ENCODE measurements around the gene COL3A1.

Gene COL3A1

DNA sequence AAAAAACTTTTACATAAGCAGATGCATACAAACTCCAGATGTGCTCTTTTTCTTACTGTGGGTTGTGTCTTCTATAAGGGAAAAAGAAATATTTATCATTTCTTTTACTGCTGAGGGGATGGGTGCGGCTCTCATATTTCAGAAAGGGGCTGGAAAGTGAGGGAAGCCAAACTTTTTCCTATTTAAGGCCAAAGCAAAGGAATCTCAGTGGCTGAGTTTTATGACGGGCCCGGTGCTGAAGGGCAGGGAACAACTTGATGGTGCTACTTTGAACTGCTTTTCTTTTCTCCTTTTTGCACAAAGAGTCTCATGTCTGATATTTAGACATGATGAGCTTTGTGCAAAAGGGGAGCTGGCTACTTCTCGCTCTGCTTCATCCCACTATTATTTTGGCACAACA is at the start of gene COL3A1:
Gene COL3A1, plus strand, starts transcription at position 210 of the 400 bp plus-strand sequence. Its CDS starts 117 bp downstream, at position 327.
- DNase-seq = peak; percentile 89

DNA sequence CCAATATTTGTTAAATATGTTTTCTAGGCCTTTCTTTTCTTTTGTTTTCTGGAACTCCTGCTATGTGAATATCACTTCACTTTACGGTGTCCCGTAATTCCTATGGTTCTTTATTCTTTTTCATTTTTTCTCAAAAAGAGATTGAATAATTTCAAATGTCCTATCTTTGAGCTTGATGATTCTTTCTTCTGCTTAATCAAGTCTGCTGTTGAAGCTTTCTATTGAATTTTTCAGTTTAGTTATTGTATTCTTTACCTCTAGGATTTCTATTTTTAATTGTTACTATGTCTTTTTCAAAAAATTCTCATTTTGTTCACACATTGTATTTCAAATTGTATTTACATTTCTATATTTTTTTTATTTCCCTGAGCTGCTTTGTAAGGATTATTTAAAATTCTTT is 45.5 kb upstream of the COL3A1 start:
- no peak for DNase-seq

DNA sequence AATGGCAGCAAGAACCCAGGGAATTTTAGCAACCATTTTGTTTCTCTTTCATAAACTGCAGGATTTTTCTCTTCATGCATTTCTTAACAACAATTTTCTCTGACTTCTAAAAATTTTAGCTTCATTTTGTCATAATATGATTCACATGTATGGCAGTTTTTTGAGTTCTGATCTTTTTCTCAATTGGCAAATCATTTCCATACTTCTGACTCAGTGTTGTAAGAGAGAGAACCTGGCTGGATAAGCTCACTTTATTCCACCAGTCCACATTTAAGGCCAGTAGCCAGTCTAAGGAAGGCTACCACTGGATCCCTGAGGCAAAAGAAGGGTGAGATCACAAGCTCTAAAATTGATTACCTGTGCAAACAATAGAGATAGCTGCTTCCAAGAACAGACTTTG is 42.8 kb upstream of the COL3A1 start:
- peak; percentile 41 for DNase-seq

DNA sequence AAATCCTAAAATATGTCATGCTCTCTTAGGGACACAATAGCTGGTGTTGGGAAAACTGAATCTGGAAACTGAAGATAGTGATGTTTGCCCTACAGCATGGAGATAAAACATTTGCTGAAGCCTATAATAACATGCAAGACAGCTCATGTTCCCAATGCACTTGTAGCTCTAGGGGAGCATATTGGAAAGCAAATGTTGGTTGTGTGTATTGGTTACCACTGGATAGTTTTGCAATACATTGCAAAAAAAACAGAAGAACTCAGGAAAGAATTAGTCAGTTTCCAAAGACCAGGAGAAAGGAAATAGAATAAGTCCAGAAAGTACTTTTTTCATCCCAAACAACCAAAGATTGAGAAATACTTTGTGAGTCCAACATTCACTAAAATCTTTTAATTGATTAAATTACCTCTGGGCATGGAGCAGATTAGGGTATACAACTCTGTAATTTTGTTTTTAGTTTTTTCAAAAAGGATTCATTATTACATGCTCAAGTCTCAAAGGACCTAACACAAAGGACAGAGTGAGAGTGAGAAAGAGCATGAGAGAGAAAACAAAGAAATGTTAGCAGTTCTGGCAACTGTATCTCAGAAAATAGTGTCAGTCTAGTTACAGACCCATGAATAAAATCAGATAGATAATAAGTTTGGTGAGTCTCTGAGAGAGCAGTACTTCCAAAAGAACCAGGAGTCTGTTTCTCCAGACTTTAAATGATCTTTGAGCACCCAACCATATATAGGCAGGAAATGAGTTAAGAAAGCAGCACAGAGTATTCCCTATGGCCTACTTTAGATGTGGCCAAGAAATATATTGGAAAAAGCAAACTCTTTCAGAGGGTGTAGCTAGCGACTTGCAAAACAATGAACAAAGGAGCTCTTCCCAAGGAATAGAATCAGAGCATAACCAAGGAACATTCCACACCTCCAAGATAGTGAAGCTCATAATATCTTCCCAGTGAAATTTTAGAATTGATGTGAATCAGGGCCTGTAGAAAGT is 36.6 kb upstream of the COL3A1 start:
- peak; percentile 65 for DNase-seq

DNA sequence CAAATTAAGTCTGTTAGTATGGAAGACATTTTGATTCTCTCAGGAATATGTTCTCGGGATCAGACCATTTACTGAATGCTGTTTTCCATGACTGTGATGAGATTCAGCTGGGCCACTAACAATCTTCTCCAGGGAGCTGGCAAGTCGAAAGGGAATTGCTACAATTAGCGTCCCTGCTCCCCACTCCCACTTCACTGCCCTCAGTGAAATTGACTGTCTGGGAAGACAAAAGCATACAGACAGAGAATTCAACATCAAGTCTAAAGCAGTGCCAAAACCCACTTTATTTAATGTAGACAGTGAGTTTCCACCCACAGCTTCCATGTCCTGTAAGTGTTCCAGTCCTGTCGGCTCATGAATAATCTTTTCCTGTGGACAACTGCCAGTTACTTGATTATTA is 34.0 kb upstream of the COL3A1 start:
- peak; percentile 20 for DNase-seq

DNA sequence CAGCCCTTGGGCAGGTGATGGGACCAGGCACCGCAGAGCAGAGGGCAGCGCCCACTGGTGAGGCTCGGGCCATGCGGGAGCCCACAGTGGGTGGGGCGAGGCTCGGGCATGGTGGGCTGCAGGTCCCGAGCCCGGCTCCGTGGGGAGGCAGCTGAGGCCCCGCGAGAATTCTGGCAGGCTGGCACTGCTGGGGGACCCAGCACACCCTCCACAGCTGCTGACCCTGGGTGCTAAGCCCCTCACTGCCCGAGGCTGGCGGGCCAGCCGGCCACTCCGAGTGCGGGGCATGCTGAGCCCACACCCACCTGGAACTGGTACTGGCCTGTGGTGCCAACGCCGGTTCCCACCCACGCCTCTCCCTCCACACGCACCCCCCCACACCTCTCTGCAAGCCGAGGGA is 29.7 kb upstream of the COL3A1 start:
- DNase-seq = no peak

DNA sequence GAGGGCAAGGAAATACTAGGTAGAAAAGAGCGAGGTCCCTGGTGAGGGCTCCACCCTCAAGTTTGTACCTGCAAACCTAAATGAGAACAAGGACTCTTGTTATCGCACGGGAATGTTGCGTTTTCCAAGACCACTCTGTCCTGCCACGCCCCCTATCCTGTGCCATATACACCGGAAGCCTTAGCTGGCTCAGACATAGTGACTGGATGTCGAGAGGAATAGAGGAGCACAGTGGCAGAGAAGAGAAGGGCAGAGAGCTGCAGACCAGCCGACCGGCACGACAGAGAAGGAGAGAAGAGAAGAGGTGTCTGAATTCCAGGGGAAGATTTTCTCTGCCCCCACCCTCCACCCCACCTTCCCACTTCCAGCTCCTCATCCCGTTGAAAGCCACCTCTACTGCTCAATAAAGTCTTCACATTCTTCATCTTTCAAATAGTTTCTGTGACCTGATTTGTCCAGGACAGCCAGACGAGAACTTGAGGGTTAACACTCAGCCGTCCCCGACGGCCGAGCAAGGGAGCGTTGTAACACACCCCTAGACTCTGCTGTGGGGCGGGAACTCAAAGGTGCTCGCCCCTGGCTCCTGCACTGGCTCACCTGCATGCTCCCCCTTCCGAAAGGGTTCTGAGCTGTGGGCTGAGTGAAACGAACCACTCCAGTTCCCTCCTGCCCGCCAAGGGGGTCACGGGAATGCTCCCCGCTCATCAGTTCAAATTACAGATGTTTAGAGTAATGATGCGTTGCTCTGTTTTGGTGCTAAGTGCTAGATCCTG is 24.9 kb upstream of the COL3A1 start:
- no peak for DNase-seq

DNA sequence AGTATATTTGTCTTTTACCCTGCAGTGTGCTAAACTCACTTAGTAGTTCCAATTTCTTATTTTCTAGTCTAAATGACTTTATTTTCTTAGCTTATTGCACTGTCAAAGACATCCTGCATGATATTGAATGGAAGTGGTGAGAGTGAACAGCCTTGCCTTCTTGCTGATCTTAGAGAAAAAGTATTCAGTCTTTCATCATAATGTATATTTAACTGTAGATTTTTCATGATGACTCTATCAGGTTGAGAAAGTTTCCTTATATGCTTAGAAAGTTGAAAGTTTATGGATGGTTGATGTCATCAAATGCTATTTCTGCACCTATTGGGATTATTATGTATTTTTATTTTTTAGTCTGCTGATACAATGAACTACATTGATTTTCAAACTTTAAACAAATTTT is 21.3 kb upstream of the COL3A1 start:
- DNase-seq = no peak

DNA sequence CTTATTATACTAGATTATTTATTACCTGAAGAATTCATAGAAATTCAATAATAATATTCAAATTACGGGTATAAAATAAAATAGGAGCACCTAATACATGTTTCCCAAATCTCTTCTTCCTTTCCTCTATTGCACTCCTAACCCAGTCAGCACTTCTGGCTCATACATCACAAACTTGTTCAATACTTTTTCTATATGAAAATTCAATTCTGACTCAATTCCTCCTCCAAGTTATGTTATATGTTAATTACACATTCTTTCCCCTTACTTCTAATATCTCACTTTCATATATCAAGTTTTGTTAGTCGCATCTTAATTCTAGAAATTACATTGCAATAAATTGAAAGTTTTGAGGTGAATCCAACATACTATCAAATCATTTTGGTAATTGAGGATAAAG is 17.9 kb upstream of the COL3A1 start:
- DNase-seq = no peak

DNA sequence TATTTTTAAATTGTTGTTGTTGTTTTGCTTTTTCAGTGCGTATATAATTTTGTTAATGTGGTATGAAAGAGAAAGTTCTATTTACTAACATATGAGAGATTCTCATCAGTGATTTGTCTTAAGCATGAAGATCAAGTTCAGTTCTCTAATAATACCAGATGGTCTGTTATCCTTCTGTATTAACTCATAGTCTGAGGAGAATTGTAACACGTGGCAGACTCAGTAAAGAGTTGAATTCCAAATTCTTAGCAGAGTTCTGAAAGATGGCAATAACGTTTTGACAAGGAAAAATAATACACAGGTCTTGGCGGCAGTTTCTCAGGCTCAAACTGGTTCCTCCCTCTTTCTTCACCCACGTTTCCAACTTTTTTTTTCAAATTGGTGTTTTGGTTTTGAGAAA is 17.2 kb upstream of the COL3A1 start:
- no peak for DNase-seq

DNA sequence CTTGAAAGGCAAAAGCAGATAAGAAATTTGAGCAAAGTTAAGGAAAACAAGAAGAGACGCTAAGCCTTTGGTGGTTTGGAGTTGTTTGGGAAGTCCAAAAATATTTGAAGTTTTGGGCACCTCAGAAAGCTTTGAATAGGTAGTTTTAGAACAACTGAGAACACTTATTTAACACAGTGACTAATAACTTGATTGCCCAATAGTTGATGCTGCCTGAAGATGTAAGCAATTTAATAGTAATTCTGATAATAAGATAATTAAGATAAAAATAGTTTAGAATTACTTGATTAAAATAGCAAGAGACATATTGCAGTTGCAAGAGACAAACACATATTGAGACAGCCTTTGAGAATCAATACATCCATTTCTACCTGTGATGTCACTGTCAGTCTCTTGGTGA is 16.5 kb upstream of the COL3A1 start:
- DNase-seq = no peak

DNA sequence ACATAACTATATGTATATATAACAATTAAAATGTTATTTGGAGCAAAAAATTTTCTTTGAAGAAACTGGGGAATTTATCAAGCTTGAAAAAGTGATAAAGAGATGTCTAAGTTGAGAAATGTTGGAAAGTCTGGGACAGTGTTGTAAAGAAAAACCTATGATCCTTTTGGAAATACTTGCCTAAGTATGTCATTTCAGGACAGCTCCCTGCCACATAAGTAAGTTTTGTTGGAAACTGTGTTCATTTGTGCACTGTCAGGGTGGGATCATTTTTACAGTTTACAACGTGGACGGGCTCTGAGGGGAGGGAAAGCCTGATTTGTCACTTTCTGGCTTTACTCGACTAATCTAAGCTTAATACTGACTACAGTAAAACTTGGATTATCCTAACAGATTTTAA is 10.4 kb upstream of the COL3A1 start:
- DNase-seq = no peak

DNA sequence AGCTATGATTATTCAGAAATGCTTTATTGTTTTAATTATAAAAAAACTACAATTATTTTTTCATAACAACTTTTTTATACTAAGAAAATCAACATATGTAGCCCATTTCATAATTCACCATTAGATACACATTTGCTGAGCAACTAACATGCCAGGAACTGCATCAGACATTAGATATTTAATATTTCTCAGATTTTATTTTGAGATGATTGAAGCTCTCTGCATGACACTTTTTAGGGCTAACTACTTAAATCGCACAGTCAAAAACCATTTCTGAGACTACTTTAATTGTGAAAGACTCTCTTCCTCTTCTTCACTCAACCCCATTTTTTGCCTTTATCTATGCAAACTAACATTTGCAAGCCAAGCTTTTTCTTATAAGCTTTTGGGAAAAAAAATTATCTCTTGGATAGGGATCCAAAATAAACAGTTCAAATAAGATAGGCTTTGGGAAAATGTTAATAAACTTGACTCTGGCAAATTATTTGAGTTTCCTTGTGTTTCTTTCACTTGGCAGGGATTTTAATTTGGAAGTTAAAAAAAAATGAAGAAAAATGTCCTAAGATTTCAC is 9.1 kb upstream of the COL3A1 start:
- DNase-seq = no peak

DNA sequence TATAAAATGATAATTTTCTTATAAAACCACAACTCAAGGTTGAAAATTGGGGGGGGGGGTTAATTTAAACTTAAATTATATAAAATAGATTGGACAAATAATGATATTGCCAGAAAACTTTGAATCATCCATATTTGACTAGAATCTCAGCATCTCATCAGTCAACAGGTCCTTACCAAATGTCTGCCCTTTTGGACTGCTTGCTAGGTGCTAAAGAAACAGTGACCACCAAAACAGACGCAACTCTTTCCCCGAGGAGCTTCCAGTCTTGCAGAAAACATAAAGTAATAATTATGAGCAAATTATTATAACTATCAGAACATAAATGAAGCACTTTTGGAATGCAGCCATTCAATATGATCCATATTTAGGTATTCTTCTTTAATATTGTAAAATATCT is 8.6 kb upstream of the COL3A1 start:
- no peak for DNase-seq

DNA sequence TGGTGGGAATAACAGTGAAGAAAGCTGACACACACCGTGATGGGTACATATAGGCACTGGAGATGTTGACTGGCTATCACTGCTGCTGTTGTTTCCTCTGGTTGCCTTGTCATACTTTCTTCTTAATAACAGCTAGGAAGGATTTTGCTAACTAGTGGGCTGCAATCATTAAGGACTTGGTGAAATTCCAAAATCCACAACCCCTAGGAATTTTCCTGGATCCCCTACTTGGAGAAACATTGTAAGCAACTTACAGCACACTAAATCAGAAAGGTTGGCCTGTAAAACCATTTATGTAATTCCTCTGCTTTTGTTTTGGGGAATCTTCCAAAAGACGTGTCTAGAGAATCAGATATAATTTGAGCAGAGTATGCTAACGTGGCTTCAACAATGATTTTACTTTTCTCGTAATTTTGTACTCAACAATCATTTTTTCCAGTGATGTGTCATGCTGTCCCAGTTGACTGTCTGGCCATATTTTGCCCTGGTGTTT is 8.0 kb upstream of the COL3A1 start:
- peak; percentile 54 for DNase-seq

DNA sequence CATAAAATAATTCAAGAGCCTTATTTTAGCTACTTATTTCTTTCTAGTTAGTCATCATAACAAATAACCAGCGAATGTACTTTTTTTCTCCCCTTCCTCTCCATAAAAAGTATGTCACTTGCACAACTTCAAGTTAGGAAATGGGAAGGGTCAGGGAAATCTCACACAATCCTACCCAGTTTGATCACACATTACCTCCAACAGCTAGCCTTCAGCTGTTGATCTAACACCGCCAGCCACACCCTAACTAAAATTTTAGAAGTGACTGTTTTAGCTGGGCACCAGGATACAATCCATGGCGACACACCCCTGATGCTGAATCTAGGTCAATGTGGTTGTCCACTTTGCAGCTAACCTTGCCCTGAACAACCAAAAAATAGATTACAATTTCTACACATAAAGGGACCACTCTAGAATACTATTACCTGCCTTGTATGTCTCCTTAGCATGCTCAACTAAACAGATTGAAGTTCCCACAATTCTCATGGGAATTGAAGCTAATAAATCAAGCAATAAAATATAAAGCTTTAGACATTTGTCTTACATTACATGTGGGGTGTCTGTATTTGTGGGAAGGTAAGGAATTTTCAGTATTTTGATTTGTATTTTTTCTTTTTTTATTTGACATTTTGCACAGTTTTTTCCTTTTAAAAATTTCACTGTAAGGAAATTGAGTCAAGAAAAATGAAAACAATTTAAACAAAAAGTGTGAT is 7.3 kb upstream of the COL3A1 start:
- DNase-seq = no peak

DNA sequence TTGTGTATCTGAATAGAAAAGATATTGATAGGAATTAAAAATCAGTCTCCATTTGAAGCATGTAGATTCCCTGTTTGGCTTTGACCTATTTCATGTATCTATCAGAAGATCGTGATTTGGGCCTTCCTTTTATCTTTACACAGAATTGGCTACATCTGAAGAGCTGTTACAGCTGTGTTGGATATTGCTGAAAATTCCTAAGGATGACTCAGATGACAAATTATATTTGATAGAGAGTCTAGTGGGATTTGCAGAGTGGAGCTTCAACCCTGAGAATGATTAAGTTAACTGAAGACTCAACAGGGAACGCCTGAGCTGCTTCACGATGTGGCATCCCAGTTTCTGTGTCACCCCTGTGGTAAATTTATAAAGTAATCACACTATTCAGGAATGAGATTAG is 4.9 kb upstream of the COL3A1 start:
- DNase-seq = peak; percentile 89

DNA sequence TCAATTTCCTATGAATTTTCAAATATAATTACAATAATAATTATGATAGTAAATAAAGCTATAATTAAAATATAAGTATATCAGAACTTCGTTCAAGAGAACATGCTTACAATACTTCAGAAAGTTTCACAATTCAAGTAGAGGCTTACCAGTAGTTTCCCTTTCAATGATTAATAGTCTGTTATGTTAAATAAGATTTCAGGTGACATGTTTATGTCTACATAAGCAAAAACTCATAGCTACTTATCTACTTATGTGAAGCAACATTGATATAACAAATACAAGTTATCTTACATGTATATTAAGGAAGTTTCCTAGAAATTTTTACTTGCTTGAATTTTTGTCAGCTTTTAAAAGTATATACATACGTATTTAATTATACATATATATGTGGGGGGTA is 4.5 kb upstream of the COL3A1 start:
- DNase-seq = no peak

DNA sequence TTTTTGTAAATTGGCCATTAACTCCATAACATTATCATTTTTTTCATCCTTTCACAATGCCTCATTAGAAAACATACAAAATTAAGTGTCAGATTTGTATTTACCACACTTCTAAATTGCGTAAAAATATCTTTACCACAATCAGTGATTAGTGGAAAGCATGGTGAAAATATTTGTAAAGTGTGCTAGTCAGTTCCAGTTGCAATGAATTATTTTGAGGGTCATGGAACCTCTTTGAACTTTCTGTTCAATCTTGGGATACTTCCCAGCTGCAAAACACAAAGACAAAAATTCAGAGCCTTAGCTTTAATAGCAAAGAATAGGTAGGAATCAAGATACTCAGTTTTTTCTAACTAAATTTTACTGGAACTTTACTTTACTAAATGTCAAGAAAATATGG is 4.0 kb upstream of the COL3A1 start:
- no peak for DNase-seq

DNA sequence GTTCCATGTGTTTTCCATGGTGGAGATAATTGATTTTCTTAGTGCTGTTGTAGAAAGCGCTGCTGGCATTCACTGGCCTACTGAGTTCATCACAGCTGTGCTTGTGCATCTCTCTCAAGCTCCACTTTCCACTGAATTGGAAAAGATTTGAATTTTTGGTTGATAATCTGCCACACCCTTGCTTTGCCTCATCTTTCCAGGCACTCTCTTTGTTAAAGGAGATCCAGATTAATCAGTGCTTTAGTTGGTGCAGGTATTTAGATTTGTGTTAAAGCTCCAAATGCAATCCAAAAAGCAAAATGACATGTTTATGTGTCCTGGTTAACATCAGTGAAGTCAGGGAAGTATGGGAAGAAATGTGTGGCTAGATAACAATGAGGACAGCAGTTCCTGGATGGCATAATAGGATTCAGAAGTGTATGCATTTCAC is 2.7 kb upstream of the COL3A1 start:
- no peak for DNase-seq

DNA sequence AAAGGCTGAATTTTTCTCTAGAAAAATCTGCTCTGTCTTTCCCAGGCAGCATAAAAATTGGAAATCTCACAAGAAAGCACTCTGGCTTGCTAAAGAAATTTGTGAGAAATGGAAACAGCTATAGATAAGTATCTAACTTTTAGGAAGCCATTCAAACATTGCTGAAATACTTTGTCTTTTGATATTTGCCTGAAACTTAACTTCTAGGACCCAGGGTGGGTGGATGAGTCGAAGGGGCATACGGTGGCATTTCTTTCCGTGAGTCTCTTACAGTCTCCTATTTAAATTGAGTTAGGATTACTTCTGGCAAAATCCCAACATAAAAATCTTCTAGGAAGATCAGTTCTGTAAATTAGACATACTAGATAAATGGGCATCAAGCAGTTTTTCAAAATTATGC is 532 bp upstream of the COL3A1 start:
- peak; percentile 34 for DNase-seq

DNA sequence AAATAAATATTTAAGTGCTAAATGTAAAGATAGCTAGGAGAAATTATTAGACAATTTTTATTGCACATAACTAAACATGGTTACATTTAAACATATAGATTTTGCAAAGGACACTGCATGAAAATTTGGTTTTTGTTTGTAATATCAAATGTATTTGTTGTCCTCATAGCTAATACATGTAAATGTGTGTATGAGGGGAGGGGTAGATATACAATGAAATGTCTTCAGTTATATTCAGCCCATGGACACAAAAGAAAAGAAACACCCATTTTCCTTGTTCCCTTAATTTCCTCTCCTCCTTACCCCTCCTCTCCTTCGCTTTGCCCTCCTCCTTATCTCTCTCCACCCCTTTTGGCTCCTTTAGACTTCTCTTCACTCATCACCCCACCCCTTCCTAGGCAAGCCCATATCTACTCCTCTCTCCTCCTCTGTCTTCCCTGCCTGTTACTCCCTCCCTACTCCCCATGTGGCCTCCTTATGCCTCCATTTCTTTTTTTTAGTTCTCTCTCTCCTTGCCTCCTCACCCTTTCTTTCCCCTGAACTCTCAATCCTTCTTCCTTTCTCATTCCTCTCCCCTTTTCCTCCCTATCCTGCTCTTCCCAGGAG is 1.4 kb downstream of the COL3A1 start:
- peak; percentile 97 for DNase-seq
